Jurkat, Clone E6-1 (cell line): ENCODE results near the gene ARID1B.

Source experiments
- DNase-seq: peaks from one replicate; pipeline ENCODE4 v3.0.0-alpha.2; 2011; ENCODE audit warnings: low read depth, low spot score
- H3K4me3 ChIP-seq: 2 replicates; pipeline ENCODE4 v1.5.1; 2011; ENCODE audit warnings: mild to moderate bottlenecking, low read length, control low read depth, moderate library complexity

The ARID1B gene

GRCh38 chr6:156816505-156816904 is 39.3 kb downstream of the ARID1B start:
- DNase-seq = no peak
- H3K4me3 ChIP-seq = no peak overlapping the region

GRCh38 chr6:156820089-156820798 is 43.1 kb downstream of the ARID1B start:
- H3K4me3 ChIP-seq = no peak overlapping the region
- no peak for DNase-seq

- no peak for DNase-seq
- no peak overlapping the region for H3K4me3 ChIP-seq
These were observed 44.5 kb downstream of the ARID1B start for GRCh38 chr6:156821707-156822106.

- no peak for DNase-seq
- H3K4me3 ChIP-seq = no peak overlapping the region
These were observed 45.6 kb downstream of the ARID1B start for GRCh38 chr6:156822747-156823206.

- DNase-seq = no peak
- H3K4me3 ChIP-seq = no peak overlapping the region
These were observed 47.0 kb downstream of the ARID1B start for GRCh38 chr6:156824142-156824541.

- no peak overlapping the region for H3K4me3 ChIP-seq
- DNase-seq = no peak
These were observed 48.3 kb downstream of the ARID1B start for GRCh38 chr6:156825475-156825874.

- no peak overlapping the region for H3K4me3 ChIP-seq
- DNase-seq = no peak
These were observed 49.2 kb downstream of the ARID1B start for GRCh38 chr6:156826290-156826955.

- no peak overlapping the region for H3K4me3 ChIP-seq
- DNase-seq = no peak
These were observed 50.2 kb downstream of the ARID1B start for GRCh38 chr6:156827382-156827781.

- H3K4me3 ChIP-seq = no peak overlapping the region
- DNase-seq = no peak
These were observed 51.1 kb downstream of the ARID1B start for GRCh38 chr6:156828280-156828703.

GRCh38 chr6:156830126-156830525 is 52.9 kb downstream of the ARID1B start:
- no peak for DNase-seq

GRCh38 chr6:156832231-156832647 is 55.1 kb downstream of the ARID1B start:
- DNase-seq = peak; percentile 34
- no peak overlapping the region for H3K4me3 ChIP-seq

More at GRCh38 chr6:156830126-156830525, 52.9 kb downstream of the ARID1B start:
- H3K4me3 ChIP-seq = no peak overlapping the region

- DNase-seq = no peak
- no peak overlapping the region for H3K4me3 ChIP-seq
These were observed 55.5 kb downstream of the ARID1B start for GRCh38 chr6:156832669-156833068.

GRCh38 chr6:156833755-156834154 is 56.6 kb downstream of the ARID1B start:
- DNase-seq = no peak
- no peak overlapping the region for H3K4me3 ChIP-seq

- H3K4me3 ChIP-seq = no peak overlapping the region
- DNase-seq = no peak
These were observed 62.0 kb downstream of the ARID1B start for GRCh38 chr6:156839129-156839528.

GRCh38 chr6:156839591-156840001 is 62.4 kb downstream of the ARID1B start:
- H3K4me3 ChIP-seq = no peak overlapping the region
- no peak for DNase-seq

- no peak for DNase-seq
- no peak overlapping the region for H3K4me3 ChIP-seq
These were observed 63.0 kb downstream of the ARID1B start for GRCh38 chr6:156840136-156840535.

- no peak for DNase-seq
- H3K4me3 ChIP-seq = no peak overlapping the region
These were observed 63.4 kb downstream of the ARID1B start for GRCh38 chr6:156840606-156841005.

GRCh38 chr6:156841508-156841907 is 64.3 kb downstream of the ARID1B start:
- H3K4me3 ChIP-seq = no peak overlapping the region
- no peak for DNase-seq

- no peak for DNase-seq
- H3K4me3 ChIP-seq = no peak overlapping the region
These were observed 65.5 kb downstream of the ARID1B start for GRCh38 chr6:156842598-156843250.

GRCh38 chr6:156844089-156844488 is 66.9 kb downstream of the ARID1B start:
- no peak overlapping the region for H3K4me3 ChIP-seq
- DNase-seq = no peak
